H1 (cell line): ENCODE measurements around the gene USH1C. TPM values are rescaled to one million over a fixed set of nuclear protein-coding genes. Genes with fewer than 3 reads are reported as not detected.

Experiments
- CTCF ChIA-PET: fragments of 300-600 bp; sonication (Branson Sonifier 250); formaldehyde crosslinking; loops from one replicate; lab custom pipeline; 2021; ENCODE audit not compliant: partially characterized antibody; lab: Charles Lee
- POLR2A ChIA-PET: fragments of 300-600 bp; sonication (Branson Sonifier 250); formaldehyde crosslinking; loops from one replicate; lab custom pipeline; 2021; ENCODE audit warnings: inconsistent platforms; ENCODE audit not compliant: partially characterized antibody; lab: Charles Lee
- DNase-seq, 2 experiments: peaks; one replicate each; pipeline versions ENCODE4 v3.0.0 to v3.0.0-alpha.2; 2010 to 2022; ENCODE audit warnings: low spot score in 2 of 2, low read depth in 1 of 2, mixed read lengths in 1 of 2
- FAIRE-seq: peaks from 2 replicates; lab custom pipeline; 2011; peaks lifted over from hg19 to GRCh38; lab: Jason Lieb, UNC
- H2AFZ ChIP-seq: 2 replicates; pipeline ENCODE4 v1.8.1; 2012; ENCODE audit warnings: low read length, inconsistent platforms
- H2AK5ac ChIP-seq: 2 replicates; pipeline ENCODE4 v1.6.1; 2013; ENCODE audit warnings: low read depth, low read length
- H2BK120ac ChIP-seq: replicated peaks from 2 replicates; pipeline ENCODE3; 2013; ENCODE audit warnings: low read depth, low read length, inconsistent platforms
- H2BK12ac ChIP-seq: 2 replicates; pipeline ENCODE4 v1.6.1; 2013; ENCODE audit warnings: low read depth, low read length
- H2BK15ac ChIP-seq: 2 replicates; pipeline ENCODE4 v1.6.1; 2013; ENCODE audit warnings: low read length
- H2BK20ac ChIP-seq: 2 replicates; pipeline ENCODE4 v1.6.1; 2013; ENCODE audit warnings: low read length
- H2BK5ac ChIP-seq: 2 replicates; pipeline ENCODE4 v1.6.1; 2013; ENCODE audit warnings: low read depth, low read length
- H3K14ac ChIP-seq: 2 replicates; pipeline ENCODE4 v1.6.1; 2013; ENCODE audit warnings: inconsistent platforms; ENCODE audit not compliant: insufficient read length
- H3K18ac ChIP-seq: 2 replicates; pipeline ENCODE4 v1.6.1; 2013; ENCODE audit warnings: low read length; ENCODE audit errors: extremely low read depth
- H3K23ac ChIP-seq: 2 replicates; pipeline ENCODE4 v1.6.1; 2013; ENCODE audit warnings: inconsistent platforms; ENCODE audit not compliant: insufficient read length
- H3K23me2 ChIP-seq: 2 replicates; pipeline ENCODE4 v1.6.1; 2013; ENCODE audit warnings: low read depth, low read length
- H3K27ac ChIP-seq: 2 replicates; pipeline ENCODE4 v1.6.1; 2011; ENCODE audit warnings: low read depth, low read length, inconsistent platforms
- H3K27me3 ChIP-seq, 4 experiments: replicated peaks in 1 of 4; 1 replicate in 1 of 4; 2 replicates in 3 of 4; pipeline versions ENCODE4 v1.6.1 to v1.8.1; 2011 to 2013; ENCODE audit warnings: low read length in 3 of 4, mild to moderate bottlenecking in 3 of 4, inconsistent platforms in 2 of 4, mixed read lengths in 2 of 4, moderate library complexity in 1 of 4; ENCODE audit not compliant: control insufficient read depth in 3 of 4, insufficient read depth in 3 of 4; ENCODE audit errors: extremely low read depth in 1 of 4
- H3K36me3 ChIP-seq, 4 experiments: 2 replicates each; pipeline versions ENCODE4 v1.6.1 to v1.8.1; 2011 to 2013; ENCODE audit warnings: mild to moderate bottlenecking in 4 of 4, low read length in 3 of 4, moderate library complexity in 2 of 4, control low read depth in 1 of 4, inconsistent platforms in 1 of 4; ENCODE audit not compliant: insufficient read depth in 4 of 4, control insufficient read depth in 2 of 4
- H3K4ac ChIP-seq: replicated peaks from 2 replicates; pipeline ENCODE3; 2013; ENCODE audit warnings: low read length, low read depth, mixed read lengths, inconsistent platforms; ENCODE audit not compliant: insufficient read length
- H3K4me1 ChIP-seq, 4 experiments: replicated peaks in 1 of 4; 1 replicate in 1 of 4; 2 replicates in 3 of 4; pipeline versions ENCODE4 v1.6.1 to v1.8.1; 2011 to 2013; ENCODE audit warnings: low read length in 3 of 4, inconsistent platforms in 2 of 4, mixed read lengths in 1 of 4; ENCODE audit not compliant: insufficient read depth in 4 of 4, control insufficient read depth in 3 of 4
- H3K4me2 ChIP-seq, 2 experiments: 2 replicates each; pipeline versions ENCODE4 v1.6.1 to v1.8.1; 2011 to 2013; ENCODE audit warnings: low read depth in 2 of 2, low read length in 2 of 2, control low read depth in 1 of 2, inconsistent platforms in 1 of 2, mild to moderate bottlenecking in 1 of 2; ENCODE audit not compliant: insufficient read depth in 1 of 2
- H3K4me3 ChIP-seq, 4 experiments: fragments of 200-600, 300-600 bp in 1 of 4; sonication (generic), shearing (Covaris generic), sonication (Bioruptor Twin) in 1 of 4; 2 replicates each; pipeline versions ENCODE4 v1.5.1 to v1.8.1; 2011 to 2016; ENCODE audit warnings: low read length in 4 of 4, low read depth in 3 of 4, control low read depth in 2 of 4, inconsistent platforms in 2 of 4, mild to moderate bottlenecking in 2 of 4, mixed read lengths in 1 of 4, moderate library complexity in 1 of 4; ENCODE audit not compliant: insufficient read depth in 2 of 4; ENCODE audit errors: extremely low read depth in 1 of 4
- H3K56ac ChIP-seq: replicated peaks from 2 replicates; pipeline ENCODE3; 2013; ENCODE audit warnings: low read depth, mild to moderate bottlenecking, mixed read lengths, low read length, inconsistent platforms; ENCODE audit not compliant: insufficient read length
- H3K79me1 ChIP-seq: 2 replicates; pipeline ENCODE4 v1.6.1; 2013; ENCODE audit warnings: low read depth, low read length, control low read depth
- H3K79me2 ChIP-seq, 2 experiments: 2 replicates each; pipeline versions ENCODE4 v1.6.1 to v1.8.1; 2012 to 2013; ENCODE audit warnings: low read length in 2 of 2, mild to moderate bottlenecking in 2 of 2, inconsistent platforms in 1 of 2; ENCODE audit not compliant: insufficient read depth in 2 of 2, control insufficient read depth in 1 of 2
- H3K9ac ChIP-seq, 4 experiments: replicated peaks in 1 of 4; 1 replicate in 1 of 4; 2 replicates in 3 of 4; pipeline versions ENCODE4 v1.6.1 to v1.8.1; 2011 to 2013; ENCODE audit warnings: low read depth in 3 of 4, low read length in 3 of 4, control low read depth in 2 of 4, mild to moderate bottlenecking in 2 of 4, moderate library complexity in 2 of 4, inconsistent platforms in 1 of 4; ENCODE audit errors: extremely low read depth in 1 of 4
- H3K9me3 ChIP-seq, 2 experiments: 2 replicates each; pipeline versions ENCODE4 v1.6.1 to v1.8.1; 2012 to 2013; ENCODE audit warnings: mild to moderate bottlenecking in 2 of 2, moderate library complexity in 2 of 2, control low read depth in 1 of 2, inconsistent platforms in 1 of 2, low read depth in 1 of 2, low read length in 1 of 2, mixed read lengths in 1 of 2; ENCODE audit not compliant: insufficient read depth in 2 of 2
- H4K20me1 ChIP-seq, 2 experiments: replicated peaks in 1 of 2; 2 replicates each; pipeline versions ENCODE3 to v1.8.1; 2011 to 2013; ENCODE audit warnings: inconsistent platforms in 2 of 2, low read length in 2 of 2, mild to moderate bottlenecking in 1 of 2; ENCODE audit not compliant: insufficient read depth in 2 of 2, control insufficient read depth in 1 of 2
- H4K5ac ChIP-seq: 2 replicates; pipeline ENCODE4 v1.6.1; 2013; ENCODE audit warnings: low read length, low read depth, mixed read lengths, inconsistent platforms; ENCODE audit not compliant: insufficient read length
- H4K8ac ChIP-seq: 2 replicates; pipeline ENCODE4 v1.8.0; 2013; ENCODE audit warnings: mild to moderate bottlenecking, moderate library complexity, low read length, inconsistent platforms; ENCODE audit not compliant: insufficient read depth; ENCODE audit errors: extremely low read depth
- H4K91ac ChIP-seq: replicated peaks from 2 replicates; pipeline ENCODE3; 2013; ENCODE audit warnings: low read length, mixed read lengths, inconsistent platforms; ENCODE audit not compliant: insufficient read length
- CBX5 ChIP-seq: fragments of 300-800, 300-1000 bp; sonication (generic); IDR thresholded peaks from 2 replicates; pipeline ENCODE4 v1.7.1; 2016; ENCODE audit warnings: antibody characterized with exemption, low read length, low read depth
- RAD21 ChIP-seq, 2 experiments: IDR thresholded peaks in 1 of 2; conservative IDR thresholded peaks in 1 of 2; 2 replicates each; pipeline ENCODE4 v1.6.1; 2011; ENCODE audit warnings: low read depth in 2 of 2, low read length in 2 of 2, improper control_type of control experiment in 1 of 2, inconsistent platforms in 1 of 2, mild to moderate bottlenecking in 1 of 2, moderate library complexity in 1 of 2
- WGBS, 2 experiments: shearing (Covaris generic) in 1 of 2; methylation state at CpG; one replicate each; pipeline versions ENCODE4 v1.1.6 to v1.1.7; 2013 to 2015; ENCODE audit warnings: low lambda C conversion rate in 2 of 2, mixed read lengths in 2 of 2, inconsistent platforms in 1 of 2, low coverage in 1 of 2, missing lambda C conversion rate in 1 of 2; ENCODE audit not compliant: insufficient replicate concordance in 2 of 2, insufficient coverage in 1 of 2, insufficient read length in 1 of 2; ENCODE audit errors: extremely low coverage in 1 of 2, missing lambda C conversion rate in 1 of 2; 5-methylcytosine and 5-hydroxymethylcytosine counted together
- polyA plus RNA-seq, 7 experiments: library from polyadenylated mRNA; depleted of rRNA in 3 of 7; stranded (reverse) in 5 of 7; unstranded in 2 of 7; fragments of >200 nt in 5 of 7; fragments of 200-250 nt in 2 of 7; gene quantifications; 1 replicate in 5 of 7; 2 replicates in 1 of 7; 4 replicates in 1 of 7; pipeline versions ENCODE4 v1.2.1 to v1.2.3, GENCODE V29; 2011 to 2013; ENCODE audit warnings: missing spikeins in 2 of 7, mixed read lengths in 2 of 7
- total RNA-seq: library from RNA; stranded (reverse); fragmentation: NEBNext Ultra II Directional; extraction: Animal tissue kit (Norgen Biotek cat#: 25700); gene quantifications from 2 replicates; pipeline ENCODE4 v1.2.1, GENCODE V29; 2021
- TF ChIP-seq, protein P1 (sequence below), 3 experiments: IDR thresholded peaks; 1 replicate in 2 of 3; 2 replicates in 1 of 3; pipeline versions ENCODE4 v1.5.1 to v1.6.1; 2011; ENCODE audit warnings: low read length in 3 of 3, mild to moderate bottlenecking in 3 of 3, inconsistent platforms in 2 of 3, low read depth in 1 of 3, moderate library complexity in 1 of 3; ENCODE audit not compliant: insufficient read depth in 1 of 3; ENCODE audit errors: control extremely low read depth in 1 of 3

Gene USH1C
- total and polyA plus RNA-seq, 2 of the 8 experiments (the other 6 are each of a cell fraction or from before 2014, with no cell fraction given): 1.3 to 1.6 TPM

- H2BK15ac ChIP-seq: no peak overlapping the region
- no peak overlapping the region for H2AFZ ChIP-seq
- peaks cover 0 to 3% of the 10 kb centered on the region in 2 experiments for H4K20me1 ChIP-seq
- H2BK120ac ChIP-seq: no peak overlapping the region
- H3K14ac ChIP-seq: no peak overlapping the region
- H3K4me1 ChIP-seq: no peaks in the 10 kb centered on the region
- H3K23me2 ChIP-seq: no peaks in the 10 kb centered on the region; the same call in 1 of the 2 replicates
- no peaks in the 10 kb centered on the region for H3K9me3 ChIP-seq
- TF ChIP-seq, protein P1, sequence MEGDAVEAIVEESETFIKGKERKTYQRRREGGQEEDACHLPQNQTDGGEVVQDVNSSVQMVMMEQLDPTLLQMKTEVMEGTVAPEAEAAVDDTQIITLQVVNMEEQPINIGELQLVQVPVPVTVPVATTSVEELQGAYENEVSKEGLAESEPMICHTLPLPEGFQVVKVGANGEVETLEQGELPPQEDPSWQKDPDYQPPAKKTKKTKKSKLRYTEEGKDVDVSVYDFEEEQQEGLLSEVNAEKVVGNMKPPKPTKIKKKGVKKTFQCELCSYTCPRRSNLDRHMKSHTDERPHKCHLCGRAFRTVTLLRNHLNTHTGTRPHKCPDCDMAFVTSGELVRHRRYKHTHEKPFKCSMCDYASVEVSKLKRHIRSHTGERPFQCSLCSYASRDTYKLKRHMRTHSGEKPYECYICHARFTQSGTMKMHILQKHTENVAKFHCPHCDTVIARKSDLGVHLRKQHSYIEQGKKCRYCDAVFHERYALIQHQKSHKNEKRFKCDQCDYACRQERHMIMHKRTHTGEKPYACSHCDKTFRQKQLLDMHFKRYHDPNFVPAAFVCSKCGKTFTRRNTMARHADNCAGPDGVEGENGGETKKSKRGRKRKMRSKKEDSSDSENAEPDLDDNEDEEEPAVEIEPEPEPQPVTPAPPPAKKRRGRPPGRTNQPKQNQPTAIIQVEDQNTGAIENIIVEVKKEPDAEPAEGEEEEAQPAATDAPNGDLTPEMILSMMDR (IDR thresholded peaks at IDR 0.05; ENCODE audit: control extremely low read depth in 1 of 3, insufficient read depth in 1 of 3, low read depth in 1 of 3, low read length in 3 of 3): peak; percentile 56 to 68 (median 61)
- TF ChIP-seq RAD21 (IDR thresholded peaks at IDR 0.05 in 1 of 2, conservative IDR thresholded peaks at IDR 0.05 in 1 of 2; ENCODE audit: low read depth in 2 of 2, low read length in 2 of 2): peak; percentile 26 to 42
- no peak for TF ChIP-seq CBX5
- H2BK5ac ChIP-seq: no peak overlapping the region
- no peak overlapping the region for H2AK5ac ChIP-seq
- DNase-seq (peak in 1 of 2 experiments; percentile 69), FAIRE-seq (peak; percentile 36)
- H4K8ac ChIP-seq: no peak overlapping the region
- no peak overlapping the region for H3K56ac ChIP-seq
- no peak overlapping the region for H3K18ac ChIP-seq
- H3K27me3 ChIP-seq: no peaks in the 10 kb centered on the region
- H3K79me2 ChIP-seq: no peaks in the 10 kb centered on the region
- no peak overlapping the region for H3K4ac ChIP-seq
- 67% methylated on average over 2 of the region's 2 CpGs; no CpG with 5 or more reads in 1 of the 2 experiments for WGBS, 2 experiments
- H2BK20ac ChIP-seq: no peak overlapping the region
- H2BK12ac ChIP-seq: no peak overlapping the region
- no peaks in the 10 kb centered on the region for H3K36me3 ChIP-seq
- H4K5ac ChIP-seq: no peak overlapping the region
- ChIA-PET POLR2A (no interaction called here), CTCF (interaction anchor here (0.7 to 9.4 kb wide), 21 partner anchors 9 to 188 kb away, joined by 3 to 98 read pairs (median 4); partner anchors contain the start of genes OTOG and USH1C)
- H3K9ac ChIP-seq: no peak overlapping the region
- no peak overlapping the region for H3K4me3 ChIP-seq
- no peak overlapping the region for H3K23ac ChIP-seq
- no peak overlapping the region for H3K27ac ChIP-seq
- no peak overlapping the region for H4K91ac ChIP-seq
- H3K79me1 ChIP-seq: no peaks in the 10 kb centered on the region
- no peak overlapping the region for H3K4me2 ChIP-seq
Observed at GRCh38 chr11:17564687-17565042, 20.4 kb upstream of the USH1C start.
